Activated naive CD4-positive, alpha-beta T cell treated with anti-CD3 and anti-CD28 coated beads for 36 hours (primary cell): Measurements from ENCODE around the gene LAMTOR2. TPM values are rescaled to one million over a fixed set of nuclear protein-coding genes. Genes with fewer than 3 reads are reported as not detected.

Experiments
- CTCF ChIA-PET: fragments of 350-600 bp; sonication (Branson Sonifier 250); formaldehyde crosslinking; loops from one replicate; lab custom pipeline; 2021; ENCODE audit warnings: antibody characterized with exemption; lab: Charles Lee
- DNase-seq: peaks from one replicate; pipeline ENCODE4 v3.0.0-alpha.2; 2020
- H3K27ac Mint-ChIP-seq: one replicate; pipeline ENCODE4 v1.8.0; 2021; ENCODE audit warnings: mild to moderate bottlenecking, mixed read lengths
- H3K27me3 Mint-ChIP-seq: one replicate; pipeline ENCODE4 v1.8.0; 2021; ENCODE audit warnings: low read depth, mixed read lengths
- H3K36me3 Mint-ChIP-seq: one replicate; pipeline ENCODE4 v1.8.0; 2021; ENCODE audit warnings: low read depth, mixed read lengths
- H3K4me1 Mint-ChIP-seq: one replicate; pipeline ENCODE4 v1.8.0; 2021; ENCODE audit warnings: low read depth, mixed read lengths
- H3K4me3 Mint-ChIP-seq: one replicate; pipeline ENCODE4 v1.8.0; 2021; ENCODE audit warnings: mild to moderate bottlenecking, moderate library complexity, mixed read lengths
- H3K9me3 Mint-ChIP-seq: one replicate; pipeline ENCODE4 v1.8.0; 2021; ENCODE audit warnings: mixed read lengths
- intact Hi-C: fragments of 100-400 bp; cut with micrococcal nuclease; formaldehyde crosslinking; loops from one replicate; pipeline ENCODE4 v1.15.1; 2023
- total RNA-seq, 2 experiments: library from RNA; stranded (reverse); gene quantifications; one replicate each; pipeline ENCODE4 v1.2.3, GENCODE V29; 2021

The LAMTOR2 gene
- total RNA-seq, 2 experiments from 2014 or later, result 54.9 to 55.9 TPM

DNA sequence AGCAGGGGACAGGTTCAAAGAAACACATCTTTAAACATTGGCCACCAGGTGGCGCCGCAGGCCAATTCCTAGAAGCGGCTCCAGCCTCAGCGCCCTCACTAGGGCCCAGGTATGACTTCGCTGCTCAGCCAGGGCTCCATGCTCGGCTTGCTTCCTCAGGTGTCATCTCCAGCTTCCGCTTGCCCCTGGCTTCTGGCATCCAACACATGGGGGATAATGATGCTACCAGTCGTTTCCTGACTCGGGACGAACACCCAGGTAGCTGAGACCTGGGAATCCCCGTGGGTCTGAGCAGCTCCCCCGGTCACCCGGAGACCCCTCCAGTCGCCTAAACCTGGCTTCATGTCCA, 36.2 kb downstream of the LAMTOR2 start:
- Mint-ChIP-seq H3K4me1 (peaks cover 8% of the 10 kb centered on the region), H3K27me3 (peaks cover 19% of the 10 kb centered on the region), H3K36me3 (no peaks in the 10 kb centered on the region), H3K4me3 (no peak overlapping the region), H3K9me3 (no peaks in the 10 kb centered on the region), H3K27ac (no peak overlapping the region)
- intact Hi-C loops, result loop anchor here (1.0 to 2.0 kb wide), 4 partner anchors 39 to 228 kb away; no protein-coding TSS in a partner anchor
- peak; percentile 95 for DNase-seq
- CTCF ChIA-PET, result interaction anchor here (0.6 to 16.2 kb wide), 16 partner anchors 8 to 180 kb away, joined by 3 to 737 read pairs (median 4); partner anchors contain the start of genes LMNA, MEX3A and RAB25

DNA sequence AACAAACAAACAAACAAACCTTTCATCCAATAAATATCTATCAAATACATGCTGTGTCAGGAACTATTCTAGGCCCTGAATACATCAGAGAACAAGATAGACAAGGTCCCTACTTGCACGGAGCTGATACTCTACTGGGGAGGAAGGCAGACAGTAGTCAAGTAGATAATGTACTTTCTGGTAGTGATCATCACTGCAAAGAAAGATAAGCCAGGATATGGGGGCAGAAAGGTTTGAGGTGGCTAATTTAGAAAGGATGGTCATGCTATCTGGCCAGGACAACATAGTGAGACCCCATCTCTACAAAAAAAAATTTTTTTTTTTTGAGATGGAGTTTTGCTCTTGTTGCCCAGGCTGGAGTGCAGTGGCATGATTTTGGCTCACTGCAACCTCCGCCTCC, 37.0 kb downstream of the LAMTOR2 start:
- Mint-ChIP-seq H3K4me3 (no peak overlapping the region), H3K9me3 (no peaks in the 10 kb centered on the region), H3K4me1 (peaks cover 15% of the 10 kb centered on the region), H3K27ac (no peak overlapping the region), H3K27me3 (peaks cover 14% of the 10 kb centered on the region), H3K36me3 (no peaks in the 10 kb centered on the region)
- intact Hi-C loops, result loop anchor here (2.0 kb wide), 1 partner anchor 227 kb away; no protein-coding TSS in a partner anchor
- no peak for DNase-seq
- CTCF ChIA-PET, result interaction anchor here (0.6 to 16.2 kb wide), 9 partner anchors 9 to 193 kb away, joined by 3 to 737 read pairs (median 7); partner anchors contain the start of genes MEX3A and TMEM79

DNA sequence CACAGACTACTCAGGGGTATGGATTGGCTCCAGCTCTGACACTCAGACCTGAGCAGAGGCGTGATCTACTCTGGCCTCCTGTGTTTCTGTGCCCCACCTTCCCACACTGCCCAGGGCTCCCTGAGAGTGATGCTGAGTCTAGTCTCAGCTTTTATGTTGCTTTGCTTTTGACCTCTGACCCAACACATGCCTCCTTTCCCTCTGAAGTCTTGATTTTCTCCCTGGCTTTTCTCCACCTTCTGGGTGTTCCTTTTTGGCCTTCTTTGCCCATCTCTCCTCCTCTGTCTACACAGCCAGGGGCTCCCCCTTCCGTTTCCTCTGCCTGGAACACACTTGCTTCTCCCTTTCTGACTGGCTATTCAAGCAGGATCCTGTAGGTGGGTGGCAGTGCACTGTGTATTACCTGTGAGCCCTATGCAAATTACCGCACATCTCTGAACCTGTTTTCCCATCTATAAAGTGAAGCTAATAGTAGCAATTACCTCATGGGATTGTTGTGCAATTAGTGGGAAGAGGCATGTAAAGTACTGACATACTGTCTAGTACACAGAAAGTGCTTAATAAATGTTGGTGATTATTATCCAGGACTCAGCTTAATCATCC, 41.4 kb downstream of the LAMTOR2 start:
- Mint-ChIP-seq H3K4me3 (no peak overlapping the region), H3K27ac (peak overlapping the region; percentile 99), H3K27me3 (peaks cover 11% of the 10 kb centered on the region), H3K4me1 (peaks cover 49% of the 10 kb centered on the region), H3K36me3 (no peaks in the 10 kb centered on the region), H3K9me3 (no peaks in the 10 kb centered on the region)
- peak; percentile 81 for DNase-seq
- intact Hi-C loops, result loop anchor here (1.0 to 5.0 kb wide), 4 partner anchors 34 to 361 kb away; partner anchors contain the start of gene SMG5
- CTCF ChIA-PET, result interaction anchor here (0.9 to 16.2 kb wide), 17 partner anchors 10 to 240 kb away, joined by 3 to 737 read pairs (median 4); partner anchors contain the start of genes LMNA and MEX3A

GRCh38 chr1:156096640-156097391, 42.2 kb downstream of the LAMTOR2 start:
- peak; percentile 98 for DNase-seq
- CTCF ChIA-PET, result interaction anchor here (0.6 to 16.2 kb wide), 21 partner anchors 9 to 239 kb away, joined by 3 to 737 read pairs (median 4); partner anchors contain the start of genes LMNA and MEX3A
- Mint-ChIP-seq H3K36me3 (no peaks in the 10 kb centered on the region), H3K27me3 (peaks cover 11% of the 10 kb centered on the region), H3K4me1 (peaks cover 49% of the 10 kb centered on the region), H3K9me3 (no peaks in the 10 kb centered on the region), H3K4me3 (peak overlapping the region; percentile 40), H3K27ac (peak overlapping the region; percentile 99)
- intact Hi-C loops, result loop anchor here (1.0 to 5.0 kb wide), 9 partner anchors 9 to 360 kb away; partner anchors contain the start of genes CCT3, LMNA, SMG5 and TSACC

- Mint-ChIP-seq H3K4me3 (peak overlapping the region; percentile 40), H3K27me3 (peaks cover 10% of the 10 kb centered on the region), H3K9me3 (no peaks in the 10 kb centered on the region), H3K4me1 (peaks cover 49% of the 10 kb centered on the region), H3K36me3 (no peaks in the 10 kb centered on the region), H3K27ac (peak overlapping the region; percentile 99)
- DNase-seq, result peak; percentile 78
- intact Hi-C loops, result loop anchor here (1.0 to 5.0 kb wide), 7 partner anchors 9 to 360 kb away; partner anchors contain the start of genes CCT3, LMNA, SMG5 and TSACC
- CTCF ChIA-PET, result interaction anchor here (0.6 to 16.2 kb wide), 15 partner anchors 9 to 239 kb away, joined by 3 to 737 read pairs (median 4); partner anchors contain the start of genes LMNA and MEX3A
Observed at GRCh38 chr1:156097499-156098178, 43.1 kb downstream of the LAMTOR2 start.

DNA sequence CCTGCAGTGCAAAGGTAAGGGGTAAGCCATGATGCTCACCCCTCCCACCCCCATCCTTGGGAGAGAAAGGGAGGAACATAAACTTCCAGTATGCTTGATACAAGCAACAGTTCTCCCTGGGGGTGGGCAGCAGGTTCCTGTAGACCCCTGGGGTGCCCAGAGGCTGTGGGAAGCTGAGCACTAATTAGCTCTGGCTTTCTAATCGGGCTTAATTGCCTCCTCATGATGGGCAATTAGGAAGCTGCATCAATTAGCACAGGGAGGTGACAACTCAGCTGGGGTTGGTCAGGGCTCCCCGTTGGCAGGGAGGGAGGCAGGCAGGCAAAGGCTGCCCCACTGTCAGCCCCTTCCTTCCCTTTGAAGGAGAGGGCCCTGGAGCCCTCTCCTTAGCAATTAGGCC, 44.2 kb downstream of the LAMTOR2 start:
- Mint-ChIP-seq H3K4me3 (no peak overlapping the region), H3K27me3 (peaks cover 12% of the 10 kb centered on the region), H3K36me3 (no peaks in the 10 kb centered on the region), H3K9me3 (no peaks in the 10 kb centered on the region), H3K4me1 (peaks cover 60% of the 10 kb centered on the region), H3K27ac (peak overlapping the region; percentile 28)
- no peak for DNase-seq
- intact Hi-C loops, result loop anchor here (5.0 kb wide), 1 partner anchor 359 kb away; no protein-coding TSS in a partner anchor
- CTCF ChIA-PET, result interaction anchor here (1.1 to 16.2 kb wide), 3 partner anchors 15 to 43 kb away, joined by 3 to 737 read pairs (median 34); partner anchors contain the start of gene LMNA

DNA sequence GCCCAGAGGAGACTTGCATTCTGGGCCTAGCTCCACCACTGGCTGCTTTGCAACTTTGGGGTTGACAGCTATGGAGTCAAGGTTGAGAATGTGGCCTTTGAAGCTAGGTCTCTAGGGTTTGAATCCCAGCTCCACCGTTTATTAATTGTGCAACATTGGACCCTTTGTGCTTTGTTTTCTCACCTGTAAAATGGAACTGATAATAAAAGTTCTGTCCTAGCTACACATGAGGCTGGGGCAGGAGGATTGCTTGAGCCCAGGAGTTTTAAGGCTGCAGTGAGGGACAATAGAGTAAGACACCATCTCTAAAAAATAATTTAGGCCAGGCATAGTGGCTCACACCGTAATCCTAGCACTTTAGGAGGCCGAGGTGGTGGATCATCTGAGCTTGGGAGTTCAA, 44.7 kb downstream of the LAMTOR2 start:
- intact Hi-C loops, result loop anchor here (5.0 kb wide), 1 partner anchor 358 kb away; no protein-coding TSS in a partner anchor

DNA sequence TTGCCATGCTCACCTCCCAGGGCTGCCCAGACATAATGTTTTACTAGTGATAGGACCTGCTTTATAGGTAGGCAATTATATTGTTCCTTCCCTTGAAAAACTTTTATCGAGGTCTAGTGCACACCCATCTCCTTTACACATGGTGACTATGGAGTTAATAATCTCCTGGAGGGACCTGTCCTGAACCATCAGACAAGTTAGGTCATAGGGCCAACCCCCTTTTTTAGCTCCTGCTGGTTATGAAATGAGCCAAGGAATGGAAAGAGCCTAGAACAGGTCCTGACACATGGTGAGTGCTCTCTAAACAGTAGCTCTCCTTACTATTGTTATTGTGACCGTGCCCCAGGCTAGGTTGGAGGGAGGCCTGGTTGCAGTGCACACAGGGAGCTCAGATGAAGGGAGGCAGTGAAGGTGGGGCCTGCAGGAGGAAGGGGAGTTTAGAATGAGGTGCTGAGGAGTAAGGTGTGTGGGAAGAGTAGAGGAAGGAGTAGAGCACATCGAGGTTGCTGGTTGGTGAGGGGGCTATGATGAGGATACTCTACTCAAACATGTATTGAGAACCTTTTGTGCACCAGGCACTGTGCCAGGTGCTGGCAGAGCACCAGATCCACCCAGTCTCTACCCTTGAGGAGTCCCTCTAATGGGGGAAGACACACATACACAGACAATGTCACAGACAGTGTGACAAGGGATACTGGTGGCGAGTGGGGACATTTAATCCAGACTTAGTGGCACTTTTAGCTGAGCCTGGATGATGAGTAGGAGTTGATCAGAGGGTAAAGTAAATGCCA, 45.8 kb downstream of the LAMTOR2 start:
- no peak overlapping the region for H3K4me3 Mint-ChIP-seq
- peaks cover 73% of the 10 kb centered on the region for H3K4me1 Mint-ChIP-seq
- CTCF ChIA-PET, result interaction anchor here (0.6 to 16.2 kb wide), 4 partner anchors 11 to 117 kb away, joined by 3 to 737 read pairs (median 4); no protein-coding TSS in a partner anchor
- DNase-seq, result peak; percentile 27
- no peaks in the 10 kb centered on the region for H3K9me3 Mint-ChIP-seq
- intact Hi-C loops, result no loop called here
- peaks cover 12% of the 10 kb centered on the region for H3K27me3 Mint-ChIP-seq
- H3K27ac Mint-ChIP-seq, result no peak overlapping the region
- H3K36me3 Mint-ChIP-seq, result no peaks in the 10 kb centered on the region

More for the DNA sequence above, 44.7 kb downstream of the LAMTOR2 start:
- Mint-ChIP-seq H3K4me3 (no peak overlapping the region), H3K36me3 (no peaks in the 10 kb centered on the region), H3K4me1 (peaks cover 65% of the 10 kb centered on the region), H3K9me3 (no peaks in the 10 kb centered on the region), H3K27me3 (peaks cover 12% of the 10 kb centered on the region), H3K27ac (no peak overlapping the region)
- CTCF ChIA-PET, result interaction anchor here (0.6 to 16.2 kb wide), 3 partner anchors 10 to 29 kb away, joined by 3 to 737 read pairs (median 34); partner anchors contain the start of gene LMNA
- DNase-seq, result no peak

DNA sequence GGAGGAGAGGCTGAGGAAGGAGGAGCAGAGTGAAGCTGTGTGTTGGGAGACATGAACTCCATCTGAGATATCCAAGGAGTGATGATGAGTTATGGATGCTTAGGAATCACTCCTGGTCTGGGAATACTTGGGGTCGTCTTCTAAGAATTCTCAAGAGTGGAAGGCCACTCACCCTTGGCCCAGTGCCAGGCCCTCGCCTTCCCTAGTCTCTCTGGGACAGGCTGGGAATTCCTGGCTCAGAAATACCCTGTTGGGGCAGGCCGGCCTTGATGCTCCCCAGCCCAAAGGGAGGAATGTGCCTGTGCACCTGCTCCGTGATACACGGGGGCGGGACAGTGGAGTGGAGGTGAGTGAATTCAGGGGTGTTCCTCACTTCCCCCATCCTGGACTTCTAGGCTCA, 47.3 kb downstream of the LAMTOR2 start:
- peaks cover 12% of the 10 kb centered on the region for H3K27me3 Mint-ChIP-seq
- peaks cover 72% of the 10 kb centered on the region for H3K4me1 Mint-ChIP-seq
- no peaks in the 10 kb centered on the region for H3K9me3 Mint-ChIP-seq
- no peak for DNase-seq
- H3K27ac Mint-ChIP-seq, result no peak overlapping the region
- intact Hi-C loops, result no loop called here
- CTCF ChIA-PET, result interaction anchor here (1.2 to 16.2 kb wide), 2 partner anchors 25 to 27 kb away, joined by 3 to 737 read pairs; no protein-coding TSS in a partner anchor
- H3K4me3 Mint-ChIP-seq, result no peak overlapping the region
- no peaks in the 10 kb centered on the region for H3K36me3 Mint-ChIP-seq

GRCh38 chr1:156102633-156103511, 48.3 kb downstream of the LAMTOR2 start:
- CTCF ChIA-PET, result interaction anchor here (0.6 to 3.5 kb wide), 5 partner anchors 10 to 405 kb away, joined by 3 to 23 read pairs (median 3); no protein-coding TSS in a partner anchor
- no peaks in the 10 kb centered on the region for H3K9me3 Mint-ChIP-seq
- intact Hi-C loops, result no loop called here
- no peak for DNase-seq
- no peak overlapping the region for H3K4me3 Mint-ChIP-seq
- no peak overlapping the region for H3K27ac Mint-ChIP-seq
- peaks cover 69% of the 10 kb centered on the region for H3K4me1 Mint-ChIP-seq
- no peaks in the 10 kb centered on the region for H3K36me3 Mint-ChIP-seq
- H3K27me3 Mint-ChIP-seq, result peaks cover 17% of the 10 kb centered on the region
